Limb (tissue), 2 donors: Measurements from ENCODE around the gene ANKRD49.
"Not testable (repeated sequence)": the region's sequence is repeated elsewhere in the genome, so short reads cannot be mapped to it uniquely, and the experiment has no call there.

ENCODE experiments used
- DNase-seq, 2 donors: peaks; one replicate each; pipeline ENCODE4 v3.0.0-alpha.2; 2016; ENCODE audit errors: extremely low spot score in 2 of 2

The ANKRD49 gene

DNA sequence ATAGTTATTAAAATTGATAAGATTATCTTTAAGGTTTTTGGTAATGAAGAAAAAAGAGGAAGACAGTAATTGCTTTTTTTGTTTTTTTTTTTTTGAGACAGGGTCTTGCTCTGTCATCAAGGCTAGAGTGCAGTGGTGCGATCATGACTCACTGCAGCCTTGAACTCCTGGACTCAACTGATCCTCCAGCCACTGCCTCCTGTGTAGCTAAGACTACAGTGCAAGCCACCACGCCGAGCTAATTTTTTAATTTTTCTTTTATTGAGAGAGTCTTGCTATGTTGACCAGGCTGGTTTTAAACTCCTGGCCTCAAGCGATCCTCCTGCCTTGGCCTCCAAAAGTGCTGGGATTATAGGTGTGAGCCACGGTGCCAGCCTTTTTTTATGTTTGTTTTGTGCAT is 12.7 kb downstream of the ANKRD49 start:
- DNase-seq, result not testable (repeated sequence)

DNA sequence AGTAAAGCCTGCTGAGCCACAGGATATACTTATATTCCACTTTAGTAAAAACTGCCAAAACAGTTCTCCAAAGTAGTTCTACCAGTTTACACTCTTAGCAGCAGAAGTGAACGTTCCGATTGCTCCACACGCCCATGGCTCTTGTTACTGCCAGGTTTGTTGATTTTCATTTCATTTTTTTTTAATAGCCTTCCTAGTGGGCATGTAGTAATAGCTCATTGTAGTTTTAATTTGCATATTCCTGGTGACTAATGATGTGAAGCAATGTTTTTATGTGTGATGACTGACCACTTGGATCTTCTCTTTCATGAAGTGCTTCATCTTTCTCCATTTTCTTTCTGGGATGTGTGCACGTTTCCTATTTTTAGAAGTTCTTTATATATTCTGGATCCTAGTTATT is 13.7 kb downstream of the ANKRD49 start:
- no peak for DNase-seq

- peak; percentile 34 to 76 for DNase-seq
These were observed 18.4 kb downstream of the ANKRD49 start, which contains the start of gene C11orf97 for GRCh38 chr11:94511932-94512781. Gene C11orf97, plus strand, starts transcription at chr11:94512461. Its CDS starts 68 bp downstream, at chr11:94512529.

DNA sequence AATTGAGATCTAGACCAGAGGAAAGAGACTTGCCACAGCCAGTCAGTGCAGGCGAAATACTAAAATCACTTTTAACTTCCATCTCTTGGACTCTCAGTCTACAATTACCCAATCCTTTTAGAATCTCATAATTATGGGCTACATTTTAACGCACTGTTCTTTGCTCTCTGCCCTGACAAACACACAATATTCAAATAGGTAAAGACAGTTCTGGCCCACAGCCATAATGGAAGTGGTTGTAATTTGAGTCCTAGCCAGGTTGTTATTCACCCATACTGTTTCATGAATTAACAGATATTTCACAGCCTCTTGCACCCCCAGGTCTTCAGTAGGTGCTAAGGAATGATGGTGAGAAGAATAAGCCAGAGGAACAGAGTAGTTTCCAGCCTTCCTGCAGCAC is 19.3 kb downstream of the ANKRD49 start:
- DNase-seq, result no peak

DNA sequence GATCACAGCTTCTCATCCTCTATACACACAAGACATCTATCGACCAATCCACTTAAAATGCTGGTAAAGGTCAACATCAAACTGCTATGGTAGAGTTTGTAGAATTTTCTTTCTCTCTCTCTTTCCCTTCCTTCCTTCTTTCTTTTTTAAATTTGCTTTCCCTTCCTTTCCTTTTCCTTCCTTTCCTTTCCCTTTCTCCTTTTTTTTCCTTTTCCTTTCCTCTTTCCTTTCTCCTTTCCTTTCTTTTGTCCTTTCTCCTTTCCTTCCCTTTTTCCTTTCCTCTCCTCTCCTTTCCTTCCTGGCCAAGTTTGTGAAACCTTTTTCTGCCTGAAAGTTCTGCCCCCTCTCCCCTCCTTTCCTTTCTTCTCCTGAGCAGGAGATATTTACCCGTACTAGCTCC is 21.6 kb downstream of the ANKRD49 start:
- DNase-seq, result no peak

- DNase-seq, result no peak
These were observed 22.9 kb downstream of the ANKRD49 start for GRCh38 chr11:94516725-94517124.

DNA sequence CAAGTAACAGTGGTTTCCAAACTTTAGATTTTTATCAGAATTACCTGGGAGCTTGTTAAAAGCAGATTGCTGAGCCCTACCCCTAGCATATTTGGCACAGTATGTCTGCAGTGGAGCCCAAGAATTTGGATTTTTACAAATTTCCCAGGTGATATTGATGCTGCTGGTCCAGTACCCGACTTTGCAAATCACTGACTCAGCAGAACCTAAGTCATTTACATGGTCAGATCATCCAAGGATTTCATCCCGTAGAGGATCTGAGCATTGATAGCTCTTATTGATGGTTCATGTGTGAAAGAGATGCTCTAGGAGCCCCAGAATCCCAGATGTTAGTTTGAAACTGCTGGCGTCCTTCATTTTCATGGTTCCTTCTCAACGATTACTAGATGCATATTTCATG is 24.5 kb downstream of the ANKRD49 start:
- no peak for DNase-seq

DNA sequence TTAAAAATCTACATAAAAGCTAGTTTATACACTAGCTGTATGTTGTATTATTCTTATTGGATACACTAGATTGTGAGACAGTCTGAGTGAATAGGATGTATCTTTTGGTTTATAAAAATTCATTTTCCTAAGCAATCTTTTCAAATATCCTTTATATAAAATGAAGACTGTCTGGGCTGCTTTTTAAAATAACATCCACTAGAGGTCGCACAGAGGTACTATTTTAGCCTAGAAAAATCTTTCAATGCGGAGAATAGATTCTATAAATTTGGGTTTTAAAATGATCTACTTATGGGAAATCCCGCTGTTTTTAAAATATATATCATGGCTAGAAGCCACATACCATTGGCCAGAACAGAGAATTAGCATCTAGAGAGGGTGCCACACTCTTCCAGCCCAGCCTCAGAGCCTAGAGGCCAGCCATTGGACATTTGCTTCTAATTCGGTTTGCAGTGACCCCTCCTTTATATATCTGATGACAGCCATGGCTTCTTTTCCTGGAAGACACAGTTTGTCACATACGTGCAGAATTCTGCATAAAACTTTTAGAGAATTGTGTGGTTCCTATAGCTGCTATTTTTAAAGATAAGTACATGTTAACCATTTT is 25.8 kb downstream of the ANKRD49 start:
- peak in 1 of 2 donors; percentile 74 for DNase-seq

DNA sequence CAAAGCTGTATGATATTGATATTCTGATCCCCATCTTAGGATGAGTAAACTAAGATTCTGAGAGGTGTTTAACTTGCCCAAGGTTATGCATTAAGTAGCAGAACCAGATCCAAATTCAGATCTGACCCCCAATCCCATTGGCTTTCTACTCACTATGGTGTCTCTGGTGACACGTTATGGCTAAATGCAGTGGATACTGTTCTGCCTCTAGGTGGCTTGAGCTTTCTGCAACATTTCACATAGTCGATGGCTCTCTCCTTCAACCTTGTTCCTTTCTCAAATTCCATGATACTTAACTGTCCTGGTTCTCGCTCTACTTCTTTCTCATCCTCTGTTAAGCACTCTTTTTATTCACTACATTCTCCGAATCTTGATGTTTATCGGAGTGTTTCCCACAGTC is 27.9 kb downstream of the ANKRD49 start:
- no peak for DNase-seq

- no peak for DNase-seq
These were observed 30.6 kb downstream of the ANKRD49 start for GRCh38 chr11:94524341-94524740.

- DNase-seq, result peak; percentile 38 to 68
These were observed 32.0 kb downstream of the ANKRD49 start for GRCh38 chr11:94525546-94526324.

- DNase-seq, result no peak
These were observed 33.1 kb downstream of the ANKRD49 start for GRCh38 chr11:94526645-94527438.

DNA sequence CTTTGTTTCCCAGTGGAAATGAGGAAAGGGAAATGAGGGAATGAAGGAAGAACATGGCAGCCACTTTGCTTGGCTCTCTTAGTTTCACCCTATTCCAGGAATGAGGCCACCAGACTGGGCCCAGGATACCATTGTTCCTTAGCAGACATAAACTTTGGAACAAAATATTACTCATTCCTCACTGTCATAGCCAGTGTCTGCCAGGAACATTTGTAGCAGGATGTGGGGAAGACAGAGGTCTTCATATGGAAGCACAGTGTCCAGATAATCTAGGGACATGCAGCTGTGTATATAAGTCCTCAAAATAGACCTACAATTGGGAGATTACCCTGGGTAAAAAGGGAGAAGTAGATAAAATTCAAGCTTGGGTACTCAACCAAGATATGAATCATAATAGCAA is 34.8 kb downstream of the ANKRD49 start:
- DNase-seq, result no peak

DNA sequence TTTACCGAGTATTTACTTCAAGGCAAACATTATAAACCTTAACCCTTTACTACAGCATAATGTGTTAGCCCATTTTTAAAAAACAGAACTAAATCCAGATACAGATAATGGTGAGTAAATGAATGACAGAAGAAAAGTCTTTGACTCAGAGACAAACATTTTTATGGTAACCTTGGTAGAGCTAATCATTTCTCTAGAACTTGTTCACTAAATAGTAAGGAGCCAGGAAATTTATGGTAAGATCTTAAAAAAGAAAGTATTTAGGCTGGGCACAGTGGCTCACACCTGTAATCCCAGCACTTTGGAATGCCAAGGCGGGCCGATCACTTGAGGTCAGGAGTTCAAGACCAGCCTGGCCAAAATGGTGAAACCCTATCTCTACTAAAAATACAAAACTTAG is 38.4 kb downstream of the ANKRD49 start:
- no peak for DNase-seq

GRCh38 chr11:94533206-94533605 is 39.4 kb downstream of the ANKRD49 start:
- no peak for DNase-seq

DNA sequence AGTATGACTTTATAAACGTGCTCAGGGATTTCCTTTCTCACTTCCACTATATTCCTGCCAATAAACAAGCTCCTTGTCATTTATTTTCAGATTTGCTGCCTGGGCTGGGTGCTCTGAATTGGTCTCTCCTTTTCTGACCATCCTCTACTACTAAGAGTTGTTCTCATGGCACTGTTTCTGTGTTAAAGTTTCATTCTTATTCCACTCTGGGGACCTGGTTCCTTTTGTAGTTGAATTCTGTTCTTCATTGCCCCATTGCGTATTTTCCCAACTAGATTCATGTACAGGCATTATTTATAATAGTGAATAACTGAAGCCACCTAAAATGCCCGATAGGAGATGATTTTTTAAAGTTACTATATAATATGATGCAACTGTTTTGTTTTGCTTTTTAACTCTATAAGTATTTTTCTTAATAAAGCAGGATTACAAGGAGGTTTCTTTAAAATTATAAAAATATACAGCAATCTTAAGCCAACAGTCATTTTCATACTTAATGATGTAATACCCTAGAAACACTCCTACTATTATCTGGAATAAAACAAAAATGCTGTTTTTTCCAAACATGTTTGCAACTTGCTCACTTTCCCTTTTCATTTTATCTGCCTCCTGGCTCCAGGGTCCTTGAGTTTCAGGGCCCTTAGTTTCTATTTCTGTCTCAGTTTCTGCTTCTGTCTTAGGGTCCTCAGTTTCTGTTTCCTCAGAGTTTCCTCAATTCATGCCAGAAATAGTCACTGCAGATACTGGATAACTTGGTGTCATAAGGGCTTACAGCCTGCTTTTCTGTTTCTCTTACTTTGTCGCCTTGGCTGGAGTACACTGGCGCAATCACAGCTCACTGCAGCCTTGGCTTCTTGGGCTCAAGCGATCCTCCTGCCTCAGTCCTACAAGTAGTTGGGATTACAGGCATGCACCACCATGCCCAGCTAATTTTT is 40.2 kb downstream of the ANKRD49 start:
- DNase-seq, result no peak

DNA sequence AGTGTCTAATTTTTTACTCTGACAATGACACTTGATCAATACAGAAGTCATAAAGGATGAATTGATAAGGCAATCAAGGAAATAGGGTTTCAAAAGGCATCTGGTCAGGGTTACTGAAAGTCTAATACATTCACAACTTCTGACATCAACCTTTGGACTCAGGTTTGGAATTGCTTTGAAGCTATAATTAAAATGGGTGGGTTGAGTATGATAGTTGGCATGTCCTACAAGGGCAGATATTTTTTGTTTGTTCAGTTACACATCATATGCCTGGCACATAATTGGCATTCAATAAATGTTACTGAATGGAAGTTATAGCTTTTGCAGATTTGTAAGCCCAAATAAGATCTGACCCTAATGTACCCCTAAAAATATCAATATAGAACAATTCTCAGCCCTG is 42.6 kb downstream of the ANKRD49 start:
- DNase-seq, result no peak

DNA sequence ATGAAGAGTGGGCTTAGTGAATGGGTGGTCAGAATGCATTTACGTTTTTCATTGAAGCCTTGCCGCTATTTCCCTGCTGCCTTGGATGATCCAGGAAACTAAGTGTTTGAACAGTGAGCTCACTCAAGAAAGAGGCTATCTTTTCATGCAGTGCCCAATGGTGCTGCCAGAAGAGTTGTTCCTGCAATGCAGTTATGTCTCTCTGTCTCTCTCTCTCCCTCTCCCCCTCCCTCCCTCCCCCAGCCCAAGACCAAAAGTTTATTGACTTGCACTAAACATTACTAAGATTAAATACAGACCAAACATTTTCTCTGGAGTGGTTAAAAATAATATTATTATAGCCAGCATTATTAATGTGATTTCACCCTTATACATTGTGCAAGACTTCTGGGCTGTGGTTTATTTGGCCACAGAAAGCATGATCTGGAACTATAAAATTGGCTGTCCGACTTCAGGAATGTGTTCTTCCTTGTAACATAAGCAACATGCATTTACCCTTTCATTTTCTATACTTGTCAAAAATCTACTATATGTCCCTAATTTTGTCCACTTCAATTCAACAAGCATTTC is 43.3 kb downstream of the ANKRD49 start:
- no peak for DNase-seq

GRCh38 chr11:94539420-94539819 is 45.6 kb downstream of the ANKRD49 start:
- no peak for DNase-seq
